GM21515 (cell line): ENCODE measurements around the gene BRIP1.
"Not testable (repeated sequence)": the region's sequence is repeated elsewhere in the genome, so short reads cannot be mapped to it uniquely, and the experiment has no call there.

ENCODE experiments used
- ATAC-seq: cut with Tn5 transposase; IDR thresholded peaks from one replicate; pipeline ENCODE4 v1.9.1; 2021; ENCODE audit not compliant: unreplicated experiment

The BRIP1 gene

DNA sequence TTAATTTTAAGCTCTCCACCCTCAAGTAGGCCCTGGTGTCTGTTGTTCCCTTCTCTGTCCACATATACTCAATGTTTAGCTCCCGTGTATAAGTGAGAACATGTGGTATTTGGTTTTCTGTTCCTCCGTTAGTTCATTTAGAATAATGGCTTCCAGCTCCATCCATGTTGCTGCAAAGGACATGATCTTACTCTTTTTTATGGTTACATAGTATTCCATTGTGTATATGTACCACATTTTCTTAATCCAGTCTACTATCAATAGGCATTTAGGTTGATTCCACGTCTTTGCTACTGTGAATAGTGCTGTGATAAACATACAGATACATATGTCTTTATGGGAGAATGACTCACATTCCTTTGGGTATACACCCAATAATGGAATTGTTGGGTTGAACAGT is 160.9 kb downstream of the BRIP1 start:
- ATAC-seq = no peak

DNA sequence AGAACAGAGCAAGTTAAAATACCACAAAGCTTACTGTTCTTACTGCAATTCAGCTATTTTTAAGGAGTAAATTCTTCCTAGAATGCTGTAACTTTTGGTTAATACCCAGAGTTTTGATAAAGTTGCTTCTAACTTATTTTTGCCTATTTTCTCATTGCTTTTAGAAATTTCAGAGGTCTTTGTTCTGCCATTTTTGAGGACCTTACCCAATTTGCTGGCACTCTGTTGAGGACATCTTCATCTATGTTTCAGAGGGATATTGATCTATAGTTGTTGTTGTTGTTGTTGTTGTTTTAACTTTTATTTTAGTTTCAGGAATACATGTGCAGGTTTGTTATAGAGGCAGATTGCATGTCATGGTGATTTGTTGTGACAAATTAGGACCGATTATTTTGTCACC is 161.3 kb downstream of the BRIP1 start:
- no peak for ATAC-seq

DNA sequence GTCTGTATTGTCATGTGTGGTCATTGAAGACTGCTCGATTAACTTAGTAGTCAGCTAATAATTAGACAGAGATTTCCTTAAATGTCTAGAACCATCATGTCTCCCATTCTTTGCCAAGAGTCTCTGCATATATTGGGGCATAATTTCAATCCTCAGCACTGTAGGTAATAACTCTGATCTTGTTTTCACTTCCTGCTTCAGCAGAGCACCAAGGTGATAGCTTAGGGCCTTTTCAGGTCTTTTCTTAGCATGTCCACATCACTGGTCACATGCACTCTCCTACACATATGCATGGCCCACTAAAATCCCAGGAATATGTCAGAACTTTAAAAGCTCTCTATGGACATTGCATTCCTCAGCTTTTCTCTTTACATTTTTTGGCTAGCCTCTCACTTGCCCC is 162.0 kb downstream of the BRIP1 start:
- no peak for ATAC-seq

DNA sequence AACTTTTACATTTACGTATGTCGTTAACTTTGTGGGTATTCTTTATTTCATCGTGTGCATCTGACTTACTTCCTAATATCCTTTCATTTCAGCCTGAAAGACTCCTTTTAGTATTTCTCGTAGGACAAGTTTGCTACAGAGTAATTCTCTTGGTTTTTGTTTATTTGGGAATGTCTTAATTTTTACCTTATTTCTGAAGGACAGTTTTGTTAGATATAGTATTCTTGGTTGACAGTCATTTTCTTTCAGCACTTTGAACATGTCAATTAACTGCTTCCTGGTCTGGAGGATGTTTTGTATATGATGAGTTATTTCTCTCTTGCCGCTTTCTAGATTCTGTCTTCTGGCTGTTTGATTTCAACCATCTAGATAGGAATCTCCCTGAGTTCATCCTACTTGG is 163.1 kb downstream of the BRIP1 start:
- no peak for ATAC-seq

DNA sequence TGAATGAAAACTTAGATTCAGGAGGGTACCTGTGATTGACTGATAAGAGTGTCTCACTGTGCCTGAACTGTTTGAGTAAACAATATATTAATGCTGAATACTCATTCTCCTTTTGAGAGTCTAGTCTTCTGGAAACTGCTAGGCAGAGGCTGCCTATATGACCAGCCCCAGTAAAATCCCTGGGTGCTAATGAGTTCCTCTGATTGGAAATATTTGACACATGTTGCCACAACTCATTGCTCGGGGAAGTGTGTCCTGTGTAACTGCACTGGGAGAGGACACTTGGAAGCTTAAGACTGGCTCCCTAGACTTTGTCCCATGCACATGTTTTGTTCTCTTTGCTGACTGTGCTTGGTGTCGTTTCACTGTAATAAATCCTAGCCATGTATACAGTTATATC is 163.6 kb downstream of the BRIP1 start:
- no peak for ATAC-seq

DNA sequence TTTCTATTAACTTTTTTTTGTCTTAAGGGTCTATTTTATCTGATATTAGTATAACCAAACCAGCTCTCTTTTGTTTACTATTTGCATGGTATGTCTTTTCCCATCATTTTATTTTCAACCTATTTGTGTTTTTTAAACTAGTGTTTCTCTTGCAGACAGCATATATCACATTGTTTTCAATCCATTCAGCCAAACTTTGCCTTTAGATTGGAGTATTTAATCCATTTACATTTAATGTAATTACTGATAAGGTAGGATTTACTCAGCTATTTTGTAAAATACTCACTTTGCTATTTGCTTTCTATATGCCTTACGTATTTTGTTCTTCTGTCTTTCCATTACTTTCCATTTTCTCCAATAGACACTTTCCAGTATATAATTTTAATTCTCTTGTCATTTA is 164.3 kb downstream of the BRIP1 start:
- ATAC-seq = no peak

DNA sequence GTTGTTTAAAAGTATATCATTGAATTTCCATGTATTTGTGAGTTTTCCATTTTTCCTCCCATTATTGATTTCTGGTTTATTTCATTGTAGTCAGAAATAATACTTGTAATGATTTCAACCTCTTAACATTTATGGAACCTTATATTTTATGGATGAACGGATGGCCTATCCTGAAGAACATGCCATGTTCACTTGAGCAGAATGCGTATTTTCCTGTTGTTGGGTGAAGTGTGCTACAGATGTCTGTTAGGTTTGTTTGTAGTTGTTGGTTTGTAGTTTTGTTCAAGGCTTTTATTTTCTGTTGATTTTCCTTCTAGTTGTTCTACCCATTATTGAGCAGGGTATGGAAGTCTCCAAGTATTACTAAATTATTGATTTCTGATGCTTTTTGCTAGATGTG is 165.1 kb downstream of the BRIP1 start:
- ATAC-seq = no peak

DNA sequence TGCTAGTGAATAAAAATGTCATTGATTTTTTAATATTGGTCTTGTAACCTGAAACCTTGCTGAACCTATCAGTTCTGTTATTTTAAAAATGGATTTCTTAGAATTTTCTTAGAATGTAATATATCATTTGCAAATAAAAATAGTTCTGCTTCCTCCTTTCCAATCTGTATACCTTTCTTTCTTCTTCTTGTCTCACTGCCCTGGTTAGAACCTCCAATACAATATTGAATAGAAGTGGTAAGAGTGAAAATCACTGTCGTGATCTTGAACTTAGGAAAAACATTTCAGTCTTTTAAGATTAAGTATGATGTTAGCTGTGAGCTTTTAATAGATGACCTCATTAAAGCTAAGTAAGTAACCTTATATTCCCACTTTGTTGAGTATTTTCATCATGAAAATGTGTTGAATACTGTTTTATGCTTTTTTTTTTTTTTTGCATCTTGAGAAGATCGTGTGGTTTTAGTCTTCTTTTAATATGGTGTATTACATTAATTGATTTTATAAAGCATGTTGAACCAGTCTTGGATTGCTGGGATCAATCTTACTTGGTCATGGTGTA is 167.5 kb downstream of the BRIP1 start:
- ATAC-seq = no peak

DNA sequence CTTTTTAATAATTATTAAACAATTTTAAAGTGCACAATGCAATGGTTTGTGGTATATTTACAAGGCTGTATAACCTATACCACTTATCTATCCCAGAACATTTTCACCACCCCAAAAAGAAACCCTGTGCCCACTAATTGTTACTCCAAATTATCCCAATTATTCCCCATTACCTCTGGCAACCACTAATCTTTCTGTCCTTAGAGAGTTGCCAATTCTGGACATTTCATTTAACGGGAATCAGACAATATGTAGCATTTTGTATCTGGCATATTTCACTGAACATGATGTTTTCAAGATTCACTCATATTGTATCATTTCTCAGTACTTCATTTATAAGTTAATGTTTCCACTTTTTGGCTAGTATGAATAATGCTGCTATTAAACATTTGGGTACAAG is 169.2 kb downstream of the BRIP1 start:
- ATAC-seq = no peak

DNA sequence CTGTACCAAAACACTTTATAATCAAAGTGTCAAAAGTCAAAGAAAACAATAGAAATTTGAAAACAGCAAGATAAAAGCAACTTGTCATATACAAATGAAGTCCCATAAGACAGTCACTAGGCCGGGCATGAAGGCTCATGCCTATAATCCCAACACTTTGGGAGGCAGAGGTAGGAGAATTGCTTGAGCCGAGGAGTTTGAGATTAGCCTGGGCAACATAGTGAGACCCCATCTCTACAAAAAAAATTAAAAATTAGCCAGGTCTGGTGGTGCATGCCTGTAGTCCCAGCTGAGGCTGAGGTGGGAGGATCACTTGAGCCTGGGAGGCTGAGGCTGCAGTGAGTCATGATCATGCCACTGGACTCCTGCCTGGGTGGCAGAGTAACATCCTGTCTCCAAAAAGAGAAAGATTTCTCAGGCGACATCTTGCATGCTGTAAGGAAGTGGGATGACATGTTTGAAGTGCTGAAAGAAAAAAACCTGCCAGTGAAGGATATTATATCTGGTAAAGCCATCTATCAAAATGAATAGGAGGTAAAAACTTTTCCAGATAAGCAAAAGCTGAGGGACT is 173.6 kb downstream of the BRIP1 start:
- ATAC-seq = no peak

DNA sequence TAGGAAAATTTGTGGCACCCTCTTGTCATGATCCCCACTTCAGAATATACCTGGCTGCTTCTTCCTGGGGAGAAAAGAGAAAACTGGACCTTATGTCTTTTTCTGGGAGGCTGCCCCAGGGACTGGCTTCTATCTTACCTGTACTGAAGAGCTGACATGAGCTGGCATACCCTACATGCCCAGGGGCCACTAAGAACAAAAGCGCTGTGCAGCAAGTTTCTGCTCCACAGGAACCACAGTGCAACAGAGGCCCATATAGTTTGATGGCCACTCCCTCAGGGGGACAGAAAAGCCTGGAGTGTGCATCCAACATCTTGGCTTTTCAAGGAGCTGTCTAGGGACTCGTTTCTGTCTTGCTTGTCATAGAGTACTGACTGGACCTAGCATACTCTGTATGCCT is 175.6 kb downstream of the BRIP1 start:
- no peak for ATAC-seq

DNA sequence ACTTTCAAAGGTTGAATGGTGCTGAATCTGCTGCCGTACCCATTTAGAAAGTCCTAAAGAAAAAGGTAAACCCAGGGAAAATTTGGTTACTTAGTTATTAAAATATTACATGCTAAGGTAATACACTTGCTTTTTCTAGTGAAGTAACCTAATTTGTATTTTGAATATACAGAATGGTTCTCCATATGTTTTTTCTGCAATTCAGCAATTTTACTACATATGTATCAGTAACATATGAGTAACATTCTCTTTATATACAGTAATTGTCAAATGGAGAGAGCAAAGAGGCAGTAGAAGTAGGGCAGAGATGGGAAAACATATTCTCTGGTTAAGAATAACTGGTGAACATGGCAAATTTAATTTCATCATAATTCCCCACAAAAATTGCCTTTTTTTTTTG is 177.2 kb downstream of the BRIP1 start:
- no peak for ATAC-seq

DNA sequence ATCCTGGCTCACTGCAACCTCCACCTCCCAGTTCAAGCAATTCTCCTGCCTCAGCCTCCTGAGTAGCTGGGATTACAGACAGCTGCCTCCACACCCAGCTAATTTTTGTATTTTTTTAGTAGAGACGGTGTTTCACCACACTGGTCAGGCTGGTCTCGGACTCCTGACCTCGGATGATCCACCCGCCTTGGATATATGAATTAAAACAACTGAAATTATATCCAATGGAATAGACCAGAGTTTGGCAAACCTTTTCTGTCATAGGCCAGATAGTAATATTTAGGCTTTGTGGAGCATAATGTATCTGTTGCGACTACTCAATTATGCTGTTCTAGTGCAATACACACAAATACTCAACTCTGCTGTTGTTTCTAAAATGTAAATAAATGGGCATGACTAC is 178.5 kb downstream of the BRIP1 start:
- ATAC-seq = no peak

DNA sequence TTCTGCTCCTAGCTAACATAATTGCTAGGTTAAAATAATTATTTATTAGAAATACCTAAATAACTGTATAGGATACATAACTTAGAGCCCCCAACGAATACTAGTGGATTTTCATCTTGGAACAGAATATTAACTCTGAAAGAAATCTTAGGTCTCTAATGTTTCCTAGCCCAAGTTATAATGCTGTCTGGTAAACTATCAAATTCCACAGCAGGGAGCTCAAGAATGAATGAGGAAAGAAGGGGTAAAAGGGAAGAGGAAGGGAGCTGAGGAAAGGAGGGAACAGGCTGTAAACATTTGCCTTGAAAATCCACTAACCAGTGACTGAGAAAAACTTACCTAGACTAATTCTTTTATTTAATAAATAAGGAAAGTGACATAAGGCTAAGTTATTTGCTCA is 179.2 kb downstream of the BRIP1 start:
- no peak for ATAC-seq

DNA sequence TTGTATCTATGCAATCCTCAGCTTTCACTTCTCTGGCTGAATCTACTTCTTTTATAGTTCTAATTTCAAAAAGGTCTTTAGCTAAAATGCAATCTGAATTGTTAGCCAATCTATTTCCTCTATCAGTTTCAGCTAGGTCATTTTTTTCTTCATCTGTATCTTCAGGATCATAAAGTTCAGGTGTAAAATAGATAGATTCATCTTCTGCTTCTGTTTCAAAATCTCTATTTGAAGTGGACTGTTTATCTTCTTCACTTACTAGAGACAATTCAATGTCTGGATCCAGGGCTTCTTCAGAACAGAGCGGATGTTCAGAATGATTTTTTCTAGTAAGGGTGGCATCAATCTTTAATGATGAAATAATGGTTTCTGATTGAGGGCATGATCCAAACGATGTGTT is 179.9 kb downstream of the BRIP1 start:
- no peak for ATAC-seq

DNA sequence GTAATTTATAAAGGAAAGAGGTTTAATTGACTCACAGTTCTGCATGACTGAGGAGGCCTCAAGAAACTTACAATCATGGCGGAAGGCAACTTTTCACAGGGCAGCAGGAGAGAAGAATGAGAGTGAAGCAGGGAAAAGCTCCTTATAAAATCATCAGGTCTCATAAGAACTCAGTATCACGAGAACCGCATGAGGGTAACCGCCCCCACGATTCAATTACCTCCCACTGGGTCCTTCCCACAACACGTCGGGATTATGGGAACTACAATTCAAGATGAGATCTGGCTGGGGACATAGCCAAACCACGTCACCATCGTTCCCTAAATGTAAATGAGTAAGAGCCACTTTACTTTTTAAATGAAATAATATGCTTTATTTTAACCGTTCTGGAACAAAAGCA is 182.4 kb downstream of the BRIP1 start:
- ATAC-seq = no peak

DNA sequence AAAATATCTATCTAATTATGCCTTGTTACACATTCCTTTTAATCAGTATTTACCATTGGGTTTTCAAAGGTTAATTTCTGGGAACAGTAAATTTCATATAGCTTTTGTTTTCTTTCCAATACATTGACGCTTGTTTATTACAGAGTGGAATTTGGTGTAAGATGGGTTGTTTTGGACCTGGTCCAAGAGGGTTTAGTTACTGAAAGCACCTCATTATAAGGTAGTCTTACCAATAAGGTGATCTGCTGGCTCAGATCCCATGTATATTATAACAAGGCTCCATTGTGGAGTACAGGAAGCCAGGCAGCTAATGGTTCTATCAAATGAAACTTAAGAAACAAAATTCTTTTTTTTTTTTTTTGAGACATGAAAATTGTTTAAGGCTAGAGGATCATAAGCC is 185.0 kb downstream of the BRIP1 start:
- no peak for ATAC-seq

DNA sequence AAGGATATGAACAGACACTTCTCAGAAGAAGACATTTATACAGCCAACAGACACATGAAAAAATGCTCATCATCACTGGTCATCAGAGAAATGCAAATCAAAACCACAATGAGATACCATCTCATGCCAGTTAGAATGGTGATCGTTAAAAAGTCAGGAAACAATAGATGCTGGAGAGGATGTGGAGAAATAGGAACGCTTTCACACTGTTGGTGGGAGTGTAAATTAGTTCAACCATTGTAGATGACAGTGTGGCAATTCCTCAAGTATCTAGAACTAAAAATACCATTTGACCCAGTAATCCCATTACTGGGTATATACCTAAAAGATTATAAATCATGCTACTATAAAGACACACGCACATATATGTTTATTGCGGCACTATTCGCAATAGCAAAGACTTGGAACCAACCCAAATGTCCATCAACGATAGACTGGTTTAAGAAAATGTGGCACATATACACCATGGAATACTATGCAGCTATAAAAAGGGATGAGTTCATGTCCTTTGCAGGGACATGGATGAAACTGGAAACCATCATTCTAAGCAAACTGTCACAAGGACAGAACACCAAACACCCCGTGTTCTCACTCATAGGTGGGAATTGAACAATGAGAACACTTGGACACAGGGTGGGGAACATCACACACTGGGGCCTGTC is 186.0 kb downstream of the BRIP1 start:
- not testable (repeated sequence) for ATAC-seq

DNA sequence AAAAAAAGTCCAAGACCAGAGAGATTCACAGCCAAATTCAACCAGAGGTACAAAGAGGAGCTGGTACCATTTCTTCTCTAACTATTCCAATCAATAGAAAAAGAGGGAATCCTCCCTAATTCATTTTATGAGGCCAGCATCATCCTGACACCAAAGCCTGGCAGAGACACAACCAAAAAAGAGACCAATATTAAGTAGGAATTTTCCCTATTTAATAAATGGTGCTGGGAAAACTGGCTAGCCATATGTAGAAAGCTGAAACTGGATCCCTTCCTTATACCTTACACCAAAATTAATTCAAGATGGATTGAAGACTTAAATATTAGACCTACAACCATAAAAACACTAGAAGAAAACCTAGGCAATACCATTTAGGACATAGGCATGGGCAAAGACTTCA is 186.8 kb downstream of the BRIP1 start:
- not testable (repeated sequence) for ATAC-seq

DNA sequence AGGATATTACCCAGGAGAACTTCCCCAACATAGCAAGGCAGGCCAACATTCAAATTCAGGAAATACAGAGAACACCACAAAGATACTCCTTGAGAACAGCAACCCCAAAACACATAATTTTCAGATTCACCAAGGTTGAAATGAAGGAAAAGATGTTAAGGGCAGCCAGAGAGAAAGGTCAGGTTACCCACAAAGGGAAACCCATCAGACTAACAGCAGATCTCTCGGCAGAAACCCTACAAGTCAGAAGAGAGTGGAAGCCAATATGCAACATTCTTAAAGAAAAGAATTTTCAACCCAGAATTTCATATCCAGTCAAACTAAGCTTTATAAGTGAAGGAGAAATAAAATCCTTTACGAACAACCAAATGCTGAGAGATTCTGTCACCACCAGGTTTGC is 188.7 kb downstream of the BRIP1 start:
- not testable (repeated sequence) for ATAC-seq

DNA sequence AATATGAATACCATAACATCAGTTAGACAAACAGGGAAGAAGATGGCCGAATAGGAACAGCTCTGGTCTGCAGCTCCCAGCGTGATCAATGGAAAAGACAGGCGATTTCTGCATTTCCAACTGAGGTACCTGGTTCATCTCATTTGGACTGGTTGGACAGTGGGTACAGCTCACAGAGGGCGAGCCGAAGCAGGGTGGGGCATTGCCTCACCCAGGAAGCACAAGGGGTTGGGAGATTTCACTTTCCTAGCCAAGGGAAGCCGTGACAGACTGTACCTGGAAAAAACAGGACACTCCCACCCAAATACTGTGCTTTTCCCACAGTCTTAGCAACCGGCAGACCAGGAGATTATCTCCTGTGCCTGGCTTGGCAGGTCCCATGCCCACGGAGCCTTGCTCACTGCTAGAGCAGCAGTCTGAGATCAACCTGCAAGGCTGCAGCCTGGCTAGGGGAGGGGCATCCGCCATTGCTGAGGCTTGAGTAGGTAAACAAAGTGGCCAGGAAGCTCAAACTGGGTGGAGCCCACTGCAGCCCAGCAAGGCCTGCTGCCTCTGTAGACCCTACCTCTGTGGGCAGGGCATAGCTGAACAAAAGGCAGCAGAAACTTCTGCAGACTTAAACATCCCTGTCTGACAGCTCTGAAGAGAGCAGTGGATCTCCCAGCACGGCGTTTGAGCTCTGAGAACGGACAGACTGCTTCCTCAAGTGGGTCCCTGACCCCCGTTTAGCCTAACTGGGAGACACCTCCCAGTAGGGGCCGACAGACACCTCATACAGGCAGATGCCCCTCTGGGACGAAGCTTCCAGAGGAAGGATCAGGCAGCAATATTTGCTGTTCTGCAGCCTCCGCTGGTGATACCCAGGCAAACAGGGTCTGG is 190.1 kb downstream of the BRIP1 start:
- ATAC-seq = not testable (repeated sequence)

DNA sequence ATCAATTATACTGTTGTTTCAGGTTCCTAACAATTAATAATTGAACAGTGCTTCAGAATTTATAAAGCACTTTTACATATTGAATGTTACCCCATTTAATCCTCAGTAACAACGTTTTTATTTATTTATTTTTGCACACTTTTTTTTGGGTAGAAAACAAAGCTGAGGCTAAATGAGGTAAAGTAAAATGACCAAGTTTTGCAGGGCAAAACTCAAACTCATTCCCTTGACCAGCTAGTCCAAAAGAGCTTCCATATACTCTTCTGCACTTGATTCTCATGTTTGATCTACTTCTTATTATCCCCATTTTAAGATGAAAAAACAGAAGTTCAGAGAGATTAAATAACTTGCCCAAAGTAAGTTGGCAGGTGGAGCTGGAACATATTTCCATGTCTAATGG is 191.2 kb downstream of the BRIP1 start:
- ATAC-seq = no peak
